LNCaP clone FGC (cell line): Measurements from ENCODE around the gene ZNF880.
"Not testable (repeated sequence)": the region's sequence is repeated elsewhere in the genome, so short reads cannot be mapped to it uniquely, and the experiment has no call there.

ENCODE experiments used
- DNase-seq: peaks from one replicate; pipeline ENCODE4 v3.0.0-alpha.2; 2011; ENCODE audit warnings: low read depth
- H3K4me3 ChIP-seq: 2 replicates; pipeline ENCODE4 v1.5.1; 2011; ENCODE audit warnings: mild to moderate bottlenecking, low read depth, low read length, control low read depth
- TF ChIP-seq, protein P1 (sequence below): IDR thresholded peaks from 2 replicates; pipeline ENCODE4 v1.5.1; 2012; ENCODE audit warnings: mild to moderate bottlenecking; ENCODE audit not compliant: control insufficient read depth, insufficient read depth; ENCODE audit errors: extremely low read depth

Gene ZNF880

DNA sequence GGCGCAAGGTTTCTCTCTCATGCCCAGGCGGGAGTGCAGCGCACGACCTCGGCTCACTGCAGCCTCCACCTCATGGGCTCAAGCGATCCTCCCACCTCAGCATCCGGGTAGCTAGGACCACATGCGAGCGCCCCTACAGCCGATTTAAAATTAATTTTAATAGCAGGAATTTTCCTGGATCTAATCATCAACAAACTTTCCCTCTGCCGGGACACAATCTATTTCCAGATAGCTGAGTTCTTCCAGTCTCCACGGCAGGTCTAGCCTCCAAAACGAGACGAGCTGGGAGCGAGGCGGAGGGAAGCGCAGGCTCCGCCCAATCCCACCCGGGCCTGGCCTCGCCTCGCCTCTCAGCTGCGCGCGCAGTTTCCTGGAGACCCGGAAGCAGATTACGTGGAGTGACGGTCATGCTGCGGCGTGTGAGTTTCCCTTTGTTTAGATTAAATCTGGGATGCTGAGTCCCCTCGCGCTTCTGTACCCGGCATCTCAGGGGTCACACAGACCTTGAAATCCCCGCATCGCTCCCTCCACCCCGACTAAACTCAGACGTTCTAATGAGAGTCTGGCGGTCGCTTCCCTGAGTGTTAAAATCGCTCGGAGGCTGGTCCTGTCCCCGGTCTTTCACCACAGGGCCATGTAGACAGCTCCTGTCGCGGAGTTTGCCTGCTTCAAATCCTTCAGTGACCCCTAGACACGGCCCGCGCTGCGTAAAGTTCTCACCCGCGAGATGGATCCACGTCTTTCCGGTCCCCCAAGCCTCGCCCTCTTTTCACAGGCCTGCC, at the start of gene ZNF880:
ZNF880 (plus strand) TSS at position 365 of the 782 bp plus-strand sequence; CDS start at position 408, 43 bp downstream.
- DNase-seq: peak; percentile 74
- peak within 1 kb of the TSS; percentile 93 for H3K4me3 ChIP-seq
- TF ChIP-seq, protein P1, sequence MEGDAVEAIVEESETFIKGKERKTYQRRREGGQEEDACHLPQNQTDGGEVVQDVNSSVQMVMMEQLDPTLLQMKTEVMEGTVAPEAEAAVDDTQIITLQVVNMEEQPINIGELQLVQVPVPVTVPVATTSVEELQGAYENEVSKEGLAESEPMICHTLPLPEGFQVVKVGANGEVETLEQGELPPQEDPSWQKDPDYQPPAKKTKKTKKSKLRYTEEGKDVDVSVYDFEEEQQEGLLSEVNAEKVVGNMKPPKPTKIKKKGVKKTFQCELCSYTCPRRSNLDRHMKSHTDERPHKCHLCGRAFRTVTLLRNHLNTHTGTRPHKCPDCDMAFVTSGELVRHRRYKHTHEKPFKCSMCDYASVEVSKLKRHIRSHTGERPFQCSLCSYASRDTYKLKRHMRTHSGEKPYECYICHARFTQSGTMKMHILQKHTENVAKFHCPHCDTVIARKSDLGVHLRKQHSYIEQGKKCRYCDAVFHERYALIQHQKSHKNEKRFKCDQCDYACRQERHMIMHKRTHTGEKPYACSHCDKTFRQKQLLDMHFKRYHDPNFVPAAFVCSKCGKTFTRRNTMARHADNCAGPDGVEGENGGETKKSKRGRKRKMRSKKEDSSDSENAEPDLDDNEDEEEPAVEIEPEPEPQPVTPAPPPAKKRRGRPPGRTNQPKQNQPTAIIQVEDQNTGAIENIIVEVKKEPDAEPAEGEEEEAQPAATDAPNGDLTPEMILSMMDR: no peak

GRCh38 chr19:52322429-52322828, 47.3 kb upstream of the ZNF880 start:
- no peak overlapping the region for H3K4me3 ChIP-seq
- TF ChIP-seq, protein P1: no peak
- no peak for DNase-seq

DNA sequence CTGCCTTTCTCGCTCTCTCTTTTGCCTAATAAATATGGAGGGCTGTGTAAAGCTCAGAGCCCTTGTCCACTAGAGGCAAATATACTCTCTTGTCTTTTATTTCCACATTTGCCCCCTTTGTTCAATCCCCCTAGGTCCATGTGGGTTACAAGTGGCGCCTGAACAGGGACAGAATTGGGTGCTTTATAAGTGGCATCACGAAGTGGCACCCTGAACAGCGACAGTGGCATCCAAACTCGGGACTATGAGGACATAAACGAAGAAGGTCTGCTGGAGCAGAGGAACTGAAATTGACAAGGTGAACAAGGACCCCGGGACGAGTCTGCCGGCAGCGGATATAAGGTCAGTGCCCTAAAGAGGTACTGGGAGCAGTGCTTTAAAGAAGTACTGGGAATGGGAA, 38.0 kb upstream of the ZNF880 start:
- no peak overlapping the region for H3K4me3 ChIP-seq
- no peak for DNase-seq

DNA sequence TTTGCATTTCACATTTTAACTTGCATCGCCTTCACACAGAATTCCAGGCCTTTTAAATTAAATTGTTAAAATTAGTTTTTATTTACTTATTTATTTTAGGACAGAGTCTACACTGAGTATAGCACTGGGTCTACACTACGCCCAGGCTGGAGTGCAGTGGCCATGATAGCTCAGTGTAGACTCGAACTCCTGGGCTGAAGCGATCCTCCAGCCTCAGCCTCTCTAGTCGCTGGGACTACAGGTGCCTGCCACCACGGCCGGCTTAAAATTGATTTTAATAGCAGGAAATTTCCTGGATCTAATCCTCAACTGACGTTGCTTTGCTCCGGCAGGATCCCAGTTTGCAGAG, 34.0 kb upstream of the ZNF880 start:
- TF ChIP-seq, protein P1: no peak
- DNase-seq: no peak
- H3K4me3 ChIP-seq: peak overlapping the region; percentile 83

More for the DNA sequence above, 38.0 kb upstream of the ZNF880 start:
- TF ChIP-seq, protein P1: no peak

- TF ChIP-seq, protein P1: no peak
- peak; percentile 57 for DNase-seq
- H3K4me3 ChIP-seq: peak within 1 kb of the TSS; percentile 83
Observed at GRCh38 chr19:52336117-52336790, 33.5 kb upstream of the ZNF880 start, which contains the start of gene ZNF610. TSS of gene ZNF610 (plus strand) at chr19:52336243. CDS start at chr19:52349173, 12,930 bp downstream.

- peak overlapping the region; percentile 83 for H3K4me3 ChIP-seq
- TF ChIP-seq, protein P1: no peak
- no peak for DNase-seq
Observed at GRCh38 chr19:52336791-52337381, 32.8 kb upstream of the ZNF880 start.

DNA sequence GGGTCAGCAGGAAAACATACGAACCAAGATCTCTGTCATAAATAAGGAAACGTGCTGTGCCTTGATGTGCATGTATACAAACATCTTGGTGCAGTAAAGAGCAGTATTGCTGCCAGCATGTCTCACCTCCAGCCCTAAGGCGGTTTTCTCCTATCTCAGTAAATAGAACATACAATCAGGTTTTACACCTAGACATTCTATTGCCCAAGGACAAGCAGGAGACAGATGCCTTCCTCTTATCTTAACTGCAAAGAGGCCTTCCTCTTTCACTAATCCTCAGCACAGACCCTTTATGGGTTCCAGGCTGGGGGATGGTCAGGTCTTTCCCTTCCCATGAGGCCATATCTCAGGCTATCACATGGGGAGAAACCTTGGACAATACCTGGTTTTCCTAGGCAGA, 30.7 kb upstream of the ZNF880 start:
- DNase-seq: peak; percentile 54
- H3K4me3 ChIP-seq: not testable (repeated sequence)
